ENCODE data around the gene ZNF611. TPM values are rescaled to one million over a fixed set of nuclear protein-coding genes. Genes with fewer than 3 reads are reported as not detected.
"Not testable (repeated sequence)": the region's sequence is repeated elsewhere in the genome, so short reads cannot be mapped to it uniquely, and the experiment has no call there.

ZNF611 gene
- 10 to 100 TPM; 23.4 to 56.0 (median 36.8) TPM for total RNA-seq
- polyA plus RNA-seq, result 10 to 100 TPM; 32.6 to 43.5 TPM
- 31.6 reads per million, percentile 61 among the genes with 10 or more reads in this experiment for total RNA-seq

DNA sequence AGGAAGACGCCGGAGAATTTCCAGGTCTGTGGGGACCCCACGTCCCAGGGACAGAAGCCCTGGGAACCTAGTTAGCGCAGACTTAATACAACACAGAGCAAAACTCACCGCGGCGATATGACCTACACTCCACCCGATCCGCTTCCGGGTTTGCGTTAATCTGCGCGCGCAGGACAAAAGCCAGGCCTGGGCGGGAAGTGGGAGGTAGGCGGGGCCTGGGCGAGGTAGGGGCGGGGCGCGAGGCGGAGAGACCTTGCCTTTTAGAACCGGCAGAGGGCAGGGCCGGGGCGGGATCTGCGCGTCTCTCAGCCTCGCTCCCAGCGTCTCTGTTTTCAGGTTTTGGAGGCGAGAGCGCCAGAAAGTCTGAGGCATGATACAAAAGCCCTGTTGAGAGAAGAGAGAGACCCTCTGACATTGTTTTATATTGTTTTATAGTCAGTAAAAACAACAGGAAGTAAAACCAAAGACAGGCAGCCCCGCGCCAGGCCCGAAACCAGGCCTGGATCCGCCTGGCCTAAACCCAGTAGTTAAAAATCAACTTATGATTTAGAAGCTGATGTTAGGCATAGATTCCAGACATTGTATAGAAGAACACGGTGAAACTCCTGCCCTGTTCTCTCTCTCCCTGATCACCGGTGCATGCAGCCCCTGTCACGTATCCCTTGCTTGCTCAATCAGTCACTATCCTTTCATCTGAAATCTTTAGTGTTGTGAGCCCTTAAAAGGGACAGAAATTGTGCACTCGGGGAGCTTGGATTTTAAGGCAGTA lies at the start of gene ZNF611:
Gene ZNF611 (minus strand): TSS at position 152 of the 769 bp plus-strand sequence. CDS start 19,150 bp downstream, outside the sequence.
- intact Hi-C loops (cut with micrococcal nuclease), result loop anchor here (1.0 to 10.0 kb wide), 22 partner anchors 13 to 640 kb away; partner anchors contain the start of genes ZNF160 (in 2 of the 2), ZNF468 (in 2 of the 2), ZNF701 (in 2 of the 2) and ZNF808 (in 2 of the 2)
- Histone ChIP-seq H3K27me3 (ENCODE audit: control insufficient read depth in 2 of 2, insufficient read depth in 2 of 2, low read length in 2 of 2) (no peaks in the 10 kb centered on the region), H3K4me3 (ENCODE audit: low read length) (peak within 1 kb of the TSS; percentile 99), H3K36me3 (ENCODE audit: control insufficient read depth in 2 of 3, insufficient read depth in 3 of 3, low read length in 3 of 3) (peaks cover 0 to 4% (median 0%) of the 10 kb centered on the region in 3 experiments), H3K9me3 (ENCODE audit: control insufficient read depth in 2 of 3, low read length in 3 of 3) (no peaks in the 10 kb centered on the region), H3K27ac (ENCODE audit: low read depth, low read length) (peak within 1 kb of the TSS; percentile 95), H3K4me1 (ENCODE audit: control insufficient read depth in 2 of 2, insufficient read depth in 2 of 2, low read length in 2 of 2) (peaks cover 0 to 8% of the 10 kb centered on the region in 2 donors)
- peak within 1 kb of the TSS; percentile 85 to 96 (median 93) for H3K4me3 Mint-ChIP-seq
- peaks cover 14 to 32% (median 24%) of the 10 kb centered on the region in 7 donors for H3K4me1 Mint-ChIP-seq
- H3K27ac Mint-ChIP-seq, result peak within 1 kb of the TSS; percentile 92 to 98 (median 95)
- ChIA-PET CTCF (interaction anchor here (0.6 to 1.2 kb wide), 2 partner anchors 12 to 476 kb away, joined by 3 read pairs; no protein-coding TSS in a partner anchor), POLR2A (interaction anchor here (0.6 to 1.3 kb wide), 7 partner anchors 134 to 745 kb away, joined by 3 to 7 read pairs (median 4); partner anchors contain the start of genes ZNF528, ZNF816 and ZNF880)
- peaks cover 0 to 14% (median 0%) of the 10 kb centered on the region in 11 donors for H3K9me3 Mint-ChIP-seq
- H3K36me3 Mint-ChIP-seq, result peaks cover 0 to 30% (median 8%) of the 10 kb centered on the region in 5 donors
- H3K27me3 Mint-ChIP-seq, result no peaks in the 10 kb centered on the region
- peak; percentile 97 to 100 (median 98) for DNase-seq
- peak; percentile 98 for ATAC-seq

DNA sequence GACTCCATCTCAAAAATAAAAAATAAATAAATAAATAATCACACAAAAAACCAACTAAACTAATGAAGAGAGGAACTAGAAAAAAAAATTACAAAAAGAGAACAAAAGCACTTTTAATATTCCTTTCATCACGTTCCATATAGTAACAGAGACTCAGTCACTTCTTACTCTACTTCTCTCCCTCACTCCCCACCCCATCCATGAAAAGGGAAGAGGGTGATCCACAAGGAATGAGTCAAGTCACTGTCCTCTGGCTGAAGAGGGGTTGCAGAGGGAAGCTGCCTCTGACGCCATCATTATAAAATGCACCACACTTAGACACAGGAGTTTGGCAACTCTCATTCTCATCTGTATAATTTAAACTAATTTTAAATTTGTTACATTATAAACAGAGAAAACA lies 48.0 kb upstream of the ZNF611 start:
- H3K27me3 Mint-ChIP-seq; H3K4me3 ChIP-seq (ENCODE audit: low read length); CTCF ChIA-PET; H3K27me3 ChIP-seq (ENCODE audit: control insufficient read depth in 2 of 2, insufficient read depth in 2 of 2, low read length in 2 of 2); H3K4me3 Mint-ChIP-seq; H3K27ac Mint-ChIP-seq; DNase-seq; POLR2A ChIA-PET; H3K27ac ChIP-seq (ENCODE audit: low read depth, low read length); ATAC-seq: not testable (repeated sequence)
- peaks cover 0 to 21% (median 0%) of the 10 kb centered on the region in 3 experiments for H3K36me3 ChIP-seq (ENCODE audit: control insufficient read depth in 2 of 3, insufficient read depth in 3 of 3, low read length in 3 of 3)
- peaks cover 22 to 73% (median 68%) of the 10 kb centered on the region in 5 donors for H3K36me3 Mint-ChIP-seq
- H3K9me3 ChIP-seq (ENCODE audit: control insufficient read depth in 2 of 3, low read length in 3 of 3), result peaks cover 0 to 18% (median 0%) of the 10 kb centered on the region in 3 experiments
- H3K4me1 Mint-ChIP-seq, result peaks cover 17 to 49% (median 32%) of the 10 kb centered on the region in 7 donors
- peaks cover 0 to 14% of the 10 kb centered on the region in 2 donors for H3K4me1 ChIP-seq (ENCODE audit: control insufficient read depth in 2 of 2, insufficient read depth in 2 of 2, low read length in 2 of 2)
- intact Hi-C loops (cut with micrococcal nuclease), result loop anchor here (5.0 to 10.0 kb wide), 2 partner anchors 39 to 182 kb away; partner anchors contain the start of genes ZNF28 (in 1 of the 2) and ZNF816 (in 1 of the 2)
- peaks cover 9 to 96% (median 52%) of the 10 kb centered on the region in 11 donors for H3K9me3 Mint-ChIP-seq

DNA sequence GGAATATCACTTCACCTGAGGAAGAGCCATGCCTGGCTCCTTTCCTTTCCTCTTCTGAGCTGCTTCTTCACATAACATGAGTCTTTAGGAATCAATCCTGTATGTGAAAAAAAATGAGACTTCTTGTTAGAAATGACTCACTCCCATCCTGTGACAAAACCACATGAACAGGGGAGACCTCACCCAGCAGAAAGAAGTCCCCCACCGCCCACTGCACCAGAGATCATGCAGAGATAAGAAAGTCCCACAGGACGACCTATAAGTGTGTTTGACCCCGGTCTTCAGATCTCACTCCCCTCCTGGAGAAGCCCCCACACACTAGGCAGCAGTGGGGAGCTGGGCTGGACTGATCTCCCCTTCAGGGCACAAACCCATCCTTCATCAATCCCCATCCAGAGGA lies 44.0 kb upstream of the ZNF611 start:
- no peak overlapping the region for H3K4me3 ChIP-seq (ENCODE audit: low read length)
- no peak overlapping the region for H3K27ac ChIP-seq (ENCODE audit: low read depth, low read length)
- DNase-seq, result peak in 1 of 9 donors; percentile 55
- POLR2A ChIA-PET, result interaction anchor here (0.5 kb wide), 1 partner anchor 77 kb away, joined by 3 read pairs; no protein-coding TSS in a partner anchor
- peaks cover 30 to 88% (median 72%) of the 10 kb centered on the region in 5 donors for H3K36me3 Mint-ChIP-seq
- peaks cover 0 to 46% (median 4%) of the 10 kb centered on the region in 3 experiments for H3K36me3 ChIP-seq (ENCODE audit: control insufficient read depth in 2 of 3, insufficient read depth in 3 of 3, low read length in 3 of 3)
- peaks cover 0 to 13% of the 10 kb centered on the region in 2 donors for H3K4me1 ChIP-seq (ENCODE audit: control insufficient read depth in 2 of 2, insufficient read depth in 2 of 2, low read length in 2 of 2)
- H3K27me3 ChIP-seq (ENCODE audit: control insufficient read depth in 2 of 2, insufficient read depth in 2 of 2, low read length in 2 of 2), result no peaks in the 10 kb centered on the region
- H3K27ac Mint-ChIP-seq, result peak overlapping the region in 4 of 9 donors; percentile 20 to 81 (median 45)
- peaks cover 0 to 24% (median 5%) of the 10 kb centered on the region in 7 donors for H3K4me1 Mint-ChIP-seq
- H3K9me3 ChIP-seq (ENCODE audit: control insufficient read depth in 2 of 3, low read length in 3 of 3), result peaks cover 0 to 28% (median 0%) of the 10 kb centered on the region in 3 experiments
- H3K4me3 Mint-ChIP-seq, result peak overlapping the region in 2 of 10 donors; percentile 36 to 43
- CTCF ChIA-PET, result no interaction called here
- H3K27me3 Mint-ChIP-seq, result no peaks in the 10 kb centered on the region
- intact Hi-C loops (cut with micrococcal nuclease), result no loop called here
- H3K9me3 Mint-ChIP-seq, result peaks cover 5 to 92% (median 54%) of the 10 kb centered on the region in 11 donors
- ATAC-seq, result peak; percentile 54

DNA sequence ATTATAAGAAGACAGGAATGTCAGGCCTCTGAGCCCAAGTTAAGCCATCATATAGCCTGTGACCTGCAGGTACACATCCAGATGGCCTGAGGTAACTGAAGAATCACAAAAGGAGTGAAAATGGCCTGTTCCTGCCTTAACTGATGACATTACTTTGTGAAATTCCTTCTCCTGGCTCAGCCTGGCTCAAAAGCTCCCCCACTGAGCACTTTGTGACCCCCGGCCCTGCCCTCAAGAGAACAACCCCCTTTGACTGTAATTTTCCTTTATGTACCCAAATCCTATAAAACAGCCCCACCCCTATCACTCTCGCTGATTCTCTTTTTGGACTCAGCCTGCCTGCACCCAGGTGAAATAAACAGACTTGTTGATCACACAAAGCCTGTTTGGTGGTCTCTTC lies 21.6 kb upstream of the ZNF611 start:
- H3K27ac ChIP-seq (ENCODE audit: low read depth, low read length); CTCF ChIA-PET; ATAC-seq; H3K27ac Mint-ChIP-seq; H3K4me1 Mint-ChIP-seq; POLR2A ChIA-PET; H3K4me3 Mint-ChIP-seq; intact Hi-C loops (cut with micrococcal nuclease); H3K27me3 Mint-ChIP-seq; H3K9me3 ChIP-seq (ENCODE audit: control insufficient read depth in 2 of 3, low read length in 3 of 3); H3K36me3 ChIP-seq (ENCODE audit: control insufficient read depth in 2 of 3, insufficient read depth in 3 of 3, low read length in 3 of 3); H3K4me1 ChIP-seq (ENCODE audit: control insufficient read depth in 2 of 2, insufficient read depth in 2 of 2, low read length in 2 of 2); H3K4me3 ChIP-seq (ENCODE audit: low read length); H3K27me3 ChIP-seq (ENCODE audit: control insufficient read depth in 2 of 2, insufficient read depth in 2 of 2, low read length in 2 of 2); DNase-seq: not testable (repeated sequence)
- Mint-ChIP-seq H3K9me3 (peaks cover 6 to 42% (median 21%) of the 10 kb centered on the region in 11 donors), H3K36me3 (peaks cover 4 to 19% (median 6%) of the 10 kb centered on the region in 5 donors)

DNA sequence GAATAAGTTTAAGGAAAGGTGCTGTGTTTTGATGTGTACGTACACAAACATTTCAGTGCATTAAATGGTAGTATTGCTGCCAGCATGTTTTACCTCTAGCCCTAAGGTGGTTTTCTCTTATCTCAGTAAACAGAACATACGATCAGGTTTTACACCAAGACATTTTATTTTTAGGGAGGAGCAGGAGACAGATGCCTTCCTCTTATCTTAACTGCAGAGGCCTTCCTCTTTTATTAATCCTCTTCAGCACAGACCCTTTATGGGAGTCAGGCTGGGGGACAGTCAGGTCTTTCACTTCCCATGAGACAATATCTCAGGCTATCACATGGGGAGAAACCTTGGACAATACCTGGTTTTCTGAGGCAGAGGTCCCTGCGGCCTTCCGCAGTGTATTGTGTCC lies 14.9 kb upstream of the ZNF611 start:
- DNase-seq (no peak), ATAC-seq (no peak)
- Histone ChIP-seq H3K4me1 (ENCODE audit: control insufficient read depth in 2 of 2, insufficient read depth in 2 of 2, low read length in 2 of 2) (no peaks in the 10 kb centered on the region), H3K27ac (ENCODE audit: low read depth, low read length) (no peak overlapping the region), H3K36me3 (ENCODE audit: control insufficient read depth in 2 of 3, insufficient read depth in 3 of 3, low read length in 3 of 3) (no peaks in the 10 kb centered on the region), H3K9me3 (ENCODE audit: control insufficient read depth in 2 of 3, low read length in 3 of 3) (no peaks in the 10 kb centered on the region), H3K4me3 (ENCODE audit: low read length) (no peak overlapping the region), H3K27me3 (ENCODE audit: control insufficient read depth in 2 of 2, insufficient read depth in 2 of 2, low read length in 2 of 2) (no peaks in the 10 kb centered on the region)
- Mint-ChIP-seq H3K36me3 (peaks cover 0 to 4% (median 0%) of the 10 kb centered on the region in 5 donors), H3K9me3 (peaks cover 0 to 25% (median 2%) of the 10 kb centered on the region in 11 donors), H3K4me3 (no peak overlapping the region), H3K27ac (no peak overlapping the region), H3K27me3 (no peaks in the 10 kb centered on the region), H3K4me1 (peaks cover 0 to 13% (median 6%) of the 10 kb centered on the region in 7 donors)
- ChIA-PET POLR2A (interaction anchor here (1.2 kb wide), 1 partner anchor 14 kb away, joined by 3 read pairs; no protein-coding TSS in a partner anchor), CTCF (interaction anchor here (1.0 to 1.6 kb wide), 3 partner anchors 496 to 513 kb away, joined by 3 to 10 read pairs (median 3); no protein-coding TSS in a partner anchor)
- intact Hi-C loops (cut with micrococcal nuclease), result loop anchor here in 1 of 2 donors (2.0 to 5.0 kb wide), 2 partner anchors 147 to 453 kb away; partner anchors contain the start of gene ZNF480

DNA sequence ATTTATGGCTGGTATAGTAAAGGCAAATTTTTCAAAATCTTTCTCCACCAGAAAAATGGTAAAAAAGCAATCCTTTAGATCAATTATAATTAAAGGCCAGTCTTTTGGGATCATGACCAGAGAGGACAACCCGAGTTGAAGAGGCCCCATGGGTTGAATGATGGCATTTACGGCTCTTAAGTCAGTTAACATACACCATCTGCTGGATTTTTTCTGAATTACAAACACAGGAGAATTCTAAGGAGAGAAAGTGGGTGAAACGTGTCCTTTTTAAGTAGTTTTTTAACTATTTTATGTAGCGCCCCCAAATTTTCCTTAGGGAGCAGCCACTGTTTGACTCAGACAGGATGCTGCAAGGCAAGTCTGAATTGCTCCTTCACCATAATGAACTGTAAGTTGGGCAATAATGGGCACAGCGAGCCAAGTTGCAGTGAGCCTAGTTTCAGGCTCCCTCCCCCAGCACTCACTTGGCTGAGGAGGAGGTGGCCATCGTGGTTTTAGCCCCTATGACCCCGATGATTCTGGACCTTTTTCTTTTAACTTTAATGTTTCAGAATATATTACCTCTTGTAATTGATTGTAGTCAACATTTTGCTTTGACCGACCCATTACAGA lies 13.6 kb upstream of the ZNF611 start:
- no peaks in the 10 kb centered on the region for H3K27me3 Mint-ChIP-seq
- intact Hi-C loops (cut with micrococcal nuclease), result loop anchor here in 1 of 2 donors (1.0 to 5.0 kb wide), 5 partner anchors 13 to 609 kb away; partner anchors contain the start of genes ZNF480, ZNF611, ZNF616 and ZNF880
- CTCF ChIA-PET, result interaction anchor here (0.7 to 1.6 kb wide), 7 partner anchors 113 to 511 kb away, joined by 3 to 10 read pairs (median 3); no protein-coding TSS in a partner anchor
- no peak overlapping the region for H3K27ac ChIP-seq (ENCODE audit: low read depth, low read length)
- H3K36me3 Mint-ChIP-seq, result peaks cover 0 to 4% (median 0%) of the 10 kb centered on the region in 5 donors
- ATAC-seq, result no peak
- no peak overlapping the region for H3K4me3 Mint-ChIP-seq
- H3K9me3 ChIP-seq (ENCODE audit: control insufficient read depth in 2 of 3, low read length in 3 of 3), result no peaks in the 10 kb centered on the region
- H3K9me3 Mint-ChIP-seq, result peaks cover 0 to 21% (median 0%) of the 10 kb centered on the region in 11 donors
- H3K4me3 ChIP-seq (ENCODE audit: low read length), result no peak overlapping the region
- H3K27me3 ChIP-seq (ENCODE audit: control insufficient read depth in 2 of 2, insufficient read depth in 2 of 2, low read length in 2 of 2), result no peaks in the 10 kb centered on the region
- peak in 7 of 9 donors; percentile 18 to 43 (median 35) for DNase-seq
- no peaks in the 10 kb centered on the region for H3K36me3 ChIP-seq (ENCODE audit: control insufficient read depth in 2 of 3, insufficient read depth in 3 of 3, low read length in 3 of 3)
- no peak overlapping the region for H3K27ac Mint-ChIP-seq
- H3K4me1 ChIP-seq (ENCODE audit: control insufficient read depth in 2 of 2, insufficient read depth in 2 of 2, low read length in 2 of 2), result no peaks in the 10 kb centered on the region
- POLR2A ChIA-PET, result interaction anchor here (1.2 kb wide), 1 partner anchor 12 kb away, joined by 3 read pairs; no protein-coding TSS in a partner anchor
- H3K4me1 Mint-ChIP-seq, result peaks cover 0 to 13% (median 6%) of the 10 kb centered on the region in 7 donors
